Liver (tissue), 9 donors: ENCODE results near the gene PNPLA2. TPM values are rescaled to one million over a fixed set of nuclear protein-coding genes. Genes with fewer than 3 reads are reported as not detected.

Source experiments
- DNase-seq: peaks from one replicate; pipeline ENCODE4 v3.0.0-alpha.2; 2017; ENCODE audit warnings: low spot score
- H3K27ac ChIP-seq, 2 donors: one replicate each; pipeline ENCODE4 v1.7.0; 2013; ENCODE audit warnings: inconsistent platforms in 2 of 2, low read length in 2 of 2, control low read depth in 1 of 2, low read depth in 1 of 2, mild to moderate bottlenecking in 1 of 2
- H3K27me3 ChIP-seq, 4 donors: one replicate each; pipeline versions ENCODE4 v1.6.1 to v1.7.0; 2013; ENCODE audit warnings: low read length in 3 of 4, inconsistent platforms in 1 of 4, mild to moderate bottlenecking in 1 of 4, moderate library complexity in 1 of 4; ENCODE audit not compliant: control insufficient read depth in 4 of 4, insufficient read depth in 4 of 4
- H3K36me3 ChIP-seq, 4 donors: one replicate each; pipeline versions ENCODE4 v1.6.1 to v1.7.0; 2013; ENCODE audit warnings: low read length in 3 of 4, mild to moderate bottlenecking in 3 of 4, low read depth in 1 of 4, moderate library complexity in 1 of 4; ENCODE audit not compliant: control insufficient read depth in 4 of 4, insufficient read depth in 3 of 4
- H3K4me1 ChIP-seq, 4 donors: one replicate each; pipeline versions ENCODE4 v1.6.1 to v1.7.0; 2013; ENCODE audit warnings: low read length in 3 of 4, mild to moderate bottlenecking in 3 of 4, moderate library complexity in 1 of 4; ENCODE audit not compliant: control insufficient read depth in 4 of 4, insufficient read depth in 4 of 4
- H3K4me3 ChIP-seq, 3 donors: one replicate each; pipeline versions ENCODE4 v1.6.1 to v1.7.0; 2013; ENCODE audit warnings: low read length in 3 of 3, control low read depth in 1 of 3, low read depth in 1 of 3, mild to moderate bottlenecking in 1 of 3
- H3K9ac ChIP-seq, 2 donors: one replicate each; pipeline ENCODE4 v1.7.0; 2013; ENCODE audit warnings: low read length in 2 of 2, mild to moderate bottlenecking in 2 of 2, moderate library complexity in 2 of 2, control low read depth in 1 of 2, low read depth in 1 of 2
- H3K9me3 ChIP-seq, 4 donors: one replicate each; pipeline versions ENCODE4 v1.6.1 to v1.7.0; 2013; ENCODE audit warnings: low read length in 3 of 4; ENCODE audit not compliant: control insufficient read depth in 4 of 4
- ATF3 ChIP-seq: IDR thresholded peaks from 2 replicates; pipeline ENCODE4 v1.6.1; 2016; ENCODE audit warnings: antibody characterized with exemption
- CTCF ChIP-seq: fragments of 150-350 bp; IDR thresholded peaks from 2 replicates; pipeline ENCODE4 v1.5.1; 2017; ENCODE audit warnings: improper control_type of control experiment, low read depth, low read length; ENCODE audit not compliant: missing input control
- EGR1 ChIP-seq, 2 donors: IDR thresholded peaks; 2 replicates each; pipeline ENCODE4 v1.6.1; 2016 to 2018; ENCODE audit warnings: antibody characterized with exemption in 2 of 2, low read depth in 2 of 2
- FOXA1 ChIP-seq: IDR thresholded peaks from 2 replicates; pipeline ENCODE4 v1.6.1; 2016; ENCODE audit warnings: antibody characterized with exemption
- FOXA2 ChIP-seq: IDR thresholded peaks from 2 replicates; pipeline ENCODE4 v1.6.1; 2016; ENCODE audit warnings: antibody characterized with exemption
- GABPA ChIP-seq, 2 donors: IDR thresholded peaks in 1 of 2; conservative IDR thresholded peaks in 1 of 2; 2 replicates each; pipeline ENCODE4 v1.6.1; 2016; ENCODE audit warnings: antibody characterized with exemption in 2 of 2, mild to moderate bottlenecking in 1 of 2, moderate library complexity in 1 of 2
- HNF4A ChIP-seq, 2 donors: conservative IDR thresholded peaks; 2 replicates each; pipeline ENCODE4 v1.6.1; 2016; ENCODE audit warnings: antibody characterized with exemption in 2 of 2, mild to moderate bottlenecking in 2 of 2
- HNF4G ChIP-seq: IDR thresholded peaks from 2 replicates; pipeline ENCODE4 v1.6.1; 2016; ENCODE audit warnings: antibody characterized with exemption
- JUND ChIP-seq, 2 donors: IDR thresholded peaks; 2 replicates each; pipeline ENCODE4 v1.6.1; 2016; ENCODE audit warnings: antibody characterized with exemption in 2 of 2
- NR2F2 ChIP-seq: IDR thresholded peaks from 2 replicates; pipeline ENCODE4 v1.6.1; 2016; ENCODE audit warnings: antibody characterized with exemption
- REST ChIP-seq: IDR thresholded peaks from 2 replicates; pipeline ENCODE4 v1.6.1; 2016; ENCODE audit warnings: antibody characterized with exemption, mild to moderate bottlenecking
- RXRA ChIP-seq, 2 donors: IDR thresholded peaks; 2 replicates each; pipeline ENCODE4 v1.6.1; 2017 to 2018; ENCODE audit warnings: antibody characterized with exemption in 2 of 2, mild to moderate bottlenecking in 1 of 2
- SP1 ChIP-seq: IDR thresholded peaks from 2 replicates; pipeline ENCODE4 v1.6.1; 2018; ENCODE audit warnings: antibody characterized with exemption, mild to moderate bottlenecking
- YY1 ChIP-seq: IDR thresholded peaks from 2 replicates; pipeline ENCODE4 v1.6.1; 2016; ENCODE audit warnings: antibody characterized with exemption, mild to moderate bottlenecking
- ZBTB33 ChIP-seq: IDR thresholded peaks from 2 replicates; pipeline ENCODE4 v1.6.1; 2016; ENCODE audit warnings: antibody characterized with exemption
- WGBS: extraction: QIAGEN DNeasy Blood & Tissue Kit; methylation state at CpG from one replicate; pipeline ENCODE4 v1.1.7; 2013; 5-methylcytosine and 5-hydroxymethylcytosine counted together
- polyA plus RNA-seq, 2 donors: library from polyadenylated mRNA; stranded (reverse) in 1 of 2; unstranded in 1 of 2; fragments of 200-250 nt in 1 of 2; fragments of >200 nt in 1 of 2; fragmentation: Nextera tagmentation in 1 of 2; extraction: Ambion mirVana in 1 of 2; gene quantifications; one replicate each; pipeline versions ENCODE4 v1.2.1 to v1.2.3, GENCODE V29; 2013 to 2015
- total RNA-seq, 2 donors: library from RNA; depleted of rRNA; stranded (reverse); fragments of >200 nt; gene quantifications; one replicate each; pipeline ENCODE4 v1.2.3, GENCODE V29; 2014
- TF ChIP-seq, protein P1 (sequence below): IDR thresholded peaks from 2 replicates; pipeline ENCODE4 v1.6.1; 2016; ENCODE audit warnings: antibody characterized with exemption
- donor health status: healthy.
- donor health status: healthy.
- donor health status: healthy.
- donor health status: healthy.
- donor health status: healthy.

The PNPLA2 gene
- total and polyA plus RNA-seq, 4 donors: 13.7 to 58.9 (median 27.2) TPM

- no peak for DNase-seq
These were observed 3.0 kb downstream of the PNPLA2 start for GRCh38 chr11:821512-822371.

DNA sequence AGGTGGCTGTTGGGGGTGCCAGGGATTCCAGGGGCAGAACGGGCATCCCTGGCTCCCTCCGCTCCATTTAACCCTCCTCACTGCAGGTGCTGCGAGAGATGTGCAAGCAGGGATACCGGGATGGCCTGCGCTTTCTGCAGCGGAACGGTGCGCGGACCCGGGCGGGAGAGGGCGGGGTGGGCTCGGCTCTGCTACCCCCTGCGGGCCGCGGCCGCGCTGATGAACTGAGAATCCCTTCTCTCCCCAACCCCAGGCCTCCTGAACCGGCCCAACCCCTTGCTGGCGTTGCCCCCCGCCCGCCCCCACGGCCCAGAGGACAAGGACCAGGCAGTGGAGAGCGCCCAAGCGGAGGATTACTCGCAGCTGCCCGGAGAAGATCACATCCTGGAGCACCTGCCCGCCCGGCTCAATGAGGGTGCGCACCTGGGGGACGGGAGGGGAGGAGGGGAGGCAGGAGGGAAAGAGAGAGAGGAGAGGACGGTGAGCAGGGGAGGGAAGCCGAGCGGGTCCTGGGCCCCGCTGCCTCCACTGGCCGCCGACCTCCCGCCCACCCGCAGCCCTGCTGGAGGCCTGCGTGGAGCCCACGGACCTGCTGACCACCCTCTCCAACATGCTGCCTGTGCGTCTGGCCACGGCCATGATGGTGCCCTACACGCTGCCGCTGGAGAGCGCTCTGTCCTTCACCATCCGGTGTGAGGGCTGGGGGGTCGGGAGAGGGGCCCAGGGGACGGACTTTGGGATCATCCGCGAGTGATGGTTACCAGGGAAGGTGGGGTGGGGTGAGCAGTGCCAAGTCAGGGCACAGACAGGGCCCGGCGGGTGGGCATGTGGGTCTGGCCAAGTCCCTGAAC, 5.0 kb downstream of the PNPLA2 start:
- no peak overlapping the region for H3K27ac ChIP-seq
- WGBS: 91% methylated on average over 53 of the region's 53 CpGs
- no peak overlapping the region for H3K9ac ChIP-seq
- no peaks in the 10 kb centered on the region for H3K9me3 ChIP-seq
- H3K36me3 ChIP-seq: peaks cover 0 to 15% (median 3%) of the 10 kb centered on the region in 4 donors
- DNase-seq: no peak
- no peak overlapping the region for H3K4me3 ChIP-seq
- no peaks in the 10 kb centered on the region for H3K27me3 ChIP-seq
- TF ChIP-seq FOXA1: no peak
- no peak for TF ChIP-seq SP1
- TF ChIP-seq YY1: no peak
- TF ChIP-seq GABPA (IDR thresholded peaks at IDR 0.05 in 1 of 2, conservative IDR thresholded peaks at IDR 0.05 in 1 of 2): no peak
- TF ChIP-seq HNF4G: no peak
- TF ChIP-seq ATF3: no peak
- TF ChIP-seq ZBTB33: no peak
- no peak for TF ChIP-seq HNF4A (conservative IDR thresholded peaks at IDR 0.05)
- no peak for TF ChIP-seq NR2F2
- TF ChIP-seq RXRA (IDR thresholded peaks at IDR 0.05): no peak
- no peak for TF ChIP-seq REST
- TF ChIP-seq JUND (IDR thresholded peaks at IDR 0.05): no peak
- no peak for TF ChIP-seq EGR1 (IDR thresholded peaks at IDR 0.05; ENCODE audit: low read depth in 2 of 2)
- TF ChIP-seq CTCF: no peak
- TF ChIP-seq FOXA2: no peak
- TF ChIP-seq, protein P1, sequence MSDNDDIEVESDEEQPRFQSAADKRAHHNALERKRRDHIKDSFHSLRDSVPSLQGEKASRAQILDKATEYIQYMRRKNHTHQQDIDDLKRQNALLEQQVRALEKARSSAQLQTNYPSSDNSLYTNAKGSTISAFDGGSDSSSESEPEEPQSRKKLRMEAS: no peak
- peaks cover 46 to 83% (median 62%) of the 10 kb centered on the region in 4 donors for H3K4me1 ChIP-seq

More at GRCh38 chr11:821512-822371, 3.0 kb downstream of the PNPLA2 start:
- Histone ChIP-seq H3K27me3 (no peaks in the 10 kb centered on the region), H3K9me3 (no peaks in the 10 kb centered on the region), H3K9ac (no peak overlapping the region), H3K36me3 (peaks cover 0 to 15% (median 3%) of the 10 kb centered on the region in 4 donors), H3K4me1 (peaks cover 43 to 69% (median 55%) of the 10 kb centered on the region in 4 donors), H3K4me3 (peak overlapping the region in 2 of 3 donors; percentile 21 to 42), H3K27ac (peak overlapping the region; percentile 40 to 57)
- WGBS: 59% methylated on average over 22 of the region's 22 CpGs
- TF ChIP-seq ATF3 (no peak), SP1 (peak; percentile 53)
